BLaER1 (cell line): ENCODE results near the gene HAND1.

Source experiments
- H3K27ac ChIP-seq: shearing (Covaris generic); formaldehyde crosslinking; 2 replicates; pipeline ENCODE4 v1.8.1; 2022
- H3K27me3 ChIP-seq: shearing (Covaris generic); formaldehyde crosslinking; 2 replicates; pipeline ENCODE4 v1.8.1; 2022
- H3K36me3 ChIP-seq: shearing (Covaris generic); formaldehyde crosslinking; 2 replicates; pipeline ENCODE4 v1.8.1; 2022
- H3K4me1 ChIP-seq: shearing (Covaris generic); formaldehyde crosslinking; 2 replicates; pipeline ENCODE4 v1.8.1; 2022
- H3K4me2 ChIP-seq: shearing (Covaris generic); formaldehyde crosslinking; 2 replicates; pipeline ENCODE4 v1.8.1; 2022
- H3K4me3 ChIP-seq: shearing (Covaris generic); formaldehyde crosslinking; 2 replicates; pipeline ENCODE4 v1.8.1; 2022
- H3K9ac ChIP-seq: shearing (Covaris generic); formaldehyde crosslinking; 2 replicates; pipeline ENCODE4 v1.8.1; 2022
- H3K9me3 ChIP-seq: shearing (Covaris generic); formaldehyde crosslinking; 2 replicates; pipeline ENCODE4 v1.8.1; 2022
- H4K20me1 ChIP-seq: shearing (Covaris generic); formaldehyde crosslinking; 2 replicates; pipeline ENCODE4 v1.8.1; 2022
- Cebpa-rat ChIP-seq: shearing (Covaris generic); IDR thresholded peaks from 2 replicates; pipeline ENCODE4 v1.8.1; 2022

The HAND1 gene

DNA sequence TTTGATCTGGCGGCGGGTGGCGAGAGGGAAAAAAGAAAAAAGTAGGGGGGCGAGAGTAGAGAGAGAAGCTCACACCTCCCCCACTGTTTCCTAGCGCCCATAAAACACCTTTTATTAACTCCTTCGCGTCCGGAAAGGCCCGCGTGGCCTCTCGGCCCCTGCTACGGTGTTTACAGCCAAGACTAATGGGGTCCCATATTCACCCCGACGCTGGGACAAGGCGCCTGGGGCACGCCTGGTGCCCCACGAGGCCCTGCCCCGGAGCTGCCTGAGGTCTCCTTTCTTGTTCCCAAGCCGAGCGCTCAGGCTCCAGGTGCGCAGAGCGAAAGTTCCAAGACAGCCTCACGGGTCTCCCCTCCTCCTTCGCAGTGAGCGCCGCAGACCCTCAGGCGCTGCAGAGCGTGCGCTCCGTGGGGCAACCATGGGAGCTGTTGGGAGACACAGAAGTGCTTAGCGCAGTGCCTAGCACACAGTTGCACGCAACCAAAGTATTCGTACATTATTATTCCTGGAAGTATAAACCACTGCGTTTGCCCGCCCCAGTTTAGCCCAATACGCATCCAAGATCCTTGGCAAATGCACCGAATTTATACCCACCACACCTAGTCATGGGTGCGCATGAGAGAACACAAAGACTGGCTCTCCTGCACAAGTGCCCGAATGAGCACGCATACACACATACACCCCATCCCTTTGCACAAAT, 4.3 kb downstream of the HAND1 start:
- Histone ChIP-seq H3K9ac (no peak overlapping the region), H3K9me3 (peaks cover 44% of the 10 kb centered on the region), H3K27me3 (peaks cover 90% of the 10 kb centered on the region), H3K4me3 (no peak overlapping the region), H3K27ac (no peak overlapping the region), H3K4me2 (no peak overlapping the region), H3K36me3 (no peaks in the 10 kb centered on the region), H4K20me1 (peaks cover 60% of the 10 kb centered on the region), H3K4me1 (no peaks in the 10 kb centered on the region)
- no peak for TF ChIP-seq Cebpa-rat

DNA sequence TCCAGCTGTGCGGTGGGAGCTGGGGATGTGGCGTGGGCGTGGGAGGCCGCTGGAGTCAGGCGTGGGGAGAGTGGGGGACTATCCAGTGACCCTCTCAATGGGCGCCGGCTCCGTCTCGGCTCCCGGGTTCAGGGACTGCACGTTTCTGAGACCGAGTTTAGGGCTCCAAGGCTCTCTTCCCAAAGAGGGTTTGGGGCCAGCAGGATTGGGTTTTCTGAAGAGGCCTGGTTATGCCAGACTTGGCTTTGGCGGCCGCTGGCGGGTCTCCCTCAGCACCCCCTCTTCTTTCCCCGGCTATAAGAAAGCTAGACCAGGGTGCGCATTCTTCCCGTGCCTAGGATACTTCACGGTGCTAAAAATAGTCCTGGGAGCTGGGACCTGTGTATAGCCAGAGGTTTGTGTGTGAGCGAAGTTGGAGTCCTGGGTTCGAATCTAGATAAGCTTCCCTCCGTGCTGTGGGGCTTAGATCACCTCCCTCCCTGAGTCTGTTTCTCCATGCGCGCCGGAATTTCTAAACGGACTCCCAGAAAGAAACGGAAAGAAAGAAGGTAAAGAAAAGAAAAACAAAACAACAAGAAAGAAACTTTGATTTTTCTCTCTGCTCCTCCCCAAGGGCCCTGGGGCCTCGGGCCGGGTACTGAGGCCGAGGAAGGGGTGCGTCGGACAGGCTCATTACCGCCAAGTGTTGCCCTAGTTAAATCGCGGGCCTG, 5.0 kb downstream of the HAND1 start:
- Histone ChIP-seq H3K9ac (no peak overlapping the region), H3K27me3 (peaks cover 82% of the 10 kb centered on the region)

DNA sequence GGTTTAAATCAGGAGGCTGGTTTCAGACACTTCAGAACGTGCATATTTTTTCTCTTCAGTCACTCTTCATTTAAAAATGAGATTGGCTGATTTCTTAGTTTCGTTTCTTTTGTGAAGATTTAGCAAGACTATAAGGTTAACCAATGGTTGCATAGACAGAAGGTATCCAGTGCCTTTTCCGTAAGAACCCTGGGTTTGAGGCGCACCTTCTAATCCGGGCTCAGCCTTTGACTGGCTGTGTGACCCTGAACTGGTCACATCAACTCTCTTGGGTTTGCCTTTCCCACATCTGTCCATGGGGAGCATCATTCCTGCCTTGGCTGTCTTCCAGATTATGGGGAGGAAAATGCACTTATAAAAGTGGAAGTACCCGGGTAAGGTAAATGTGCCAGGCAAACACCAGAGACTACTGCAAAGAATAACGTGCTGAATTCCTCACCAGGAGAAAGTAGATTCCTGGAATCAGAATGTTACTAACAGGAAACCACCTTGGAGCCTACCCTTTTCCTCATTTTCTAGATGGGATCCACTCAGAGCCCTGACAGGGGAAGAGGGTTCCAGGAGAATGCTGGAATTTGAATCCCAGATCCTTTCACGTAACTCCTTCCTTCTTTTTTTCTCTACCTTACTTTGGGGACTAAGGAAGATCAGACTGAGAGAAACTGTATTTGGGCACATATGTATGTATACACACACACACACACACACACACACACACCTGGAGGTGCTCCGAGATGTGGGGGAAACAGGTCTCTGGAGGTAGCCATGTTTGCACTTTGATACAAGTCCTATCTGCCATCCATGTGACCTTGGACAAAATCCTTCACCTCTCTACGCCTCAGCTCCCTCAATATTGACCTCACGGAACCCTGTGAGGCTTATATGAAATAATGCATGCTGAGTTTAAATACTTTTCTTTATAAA, 6.8 kb downstream of the HAND1 start:
- no peak overlapping the region for H3K4me3 ChIP-seq
- peaks cover 64% of the 10 kb centered on the region for H3K27me3 ChIP-seq
- no peak overlapping the region for H3K4me2 ChIP-seq
- H3K9me3 ChIP-seq, result peaks cover 19% of the 10 kb centered on the region
- peaks cover 45% of the 10 kb centered on the region for H4K20me1 ChIP-seq
- no peaks in the 10 kb centered on the region for H3K36me3 ChIP-seq
- peaks cover 4% of the 10 kb centered on the region; the same call in 1 of the 2 replicates for H3K4me1 ChIP-seq
- no peak for TF ChIP-seq Cebpa-rat
- H3K27ac ChIP-seq, result no peak overlapping the region
- H3K9ac ChIP-seq, result no peak overlapping the region

More for the DNA sequence above, 5.0 kb downstream of the HAND1 start:
- peaks cover 37% of the 10 kb centered on the region for H3K9me3 ChIP-seq
- H3K4me3 ChIP-seq, result no peak overlapping the region
- TF ChIP-seq Cebpa-rat, result no peak
- H3K27ac ChIP-seq, result no peak overlapping the region
- H3K36me3 ChIP-seq, result no peaks in the 10 kb centered on the region
- no peak overlapping the region for H3K4me2 ChIP-seq
- H3K4me1 ChIP-seq, result peaks cover 2% of the 10 kb centered on the region; the same call in 1 of the 2 replicates
- peaks cover 59% of the 10 kb centered on the region for H4K20me1 ChIP-seq

DNA sequence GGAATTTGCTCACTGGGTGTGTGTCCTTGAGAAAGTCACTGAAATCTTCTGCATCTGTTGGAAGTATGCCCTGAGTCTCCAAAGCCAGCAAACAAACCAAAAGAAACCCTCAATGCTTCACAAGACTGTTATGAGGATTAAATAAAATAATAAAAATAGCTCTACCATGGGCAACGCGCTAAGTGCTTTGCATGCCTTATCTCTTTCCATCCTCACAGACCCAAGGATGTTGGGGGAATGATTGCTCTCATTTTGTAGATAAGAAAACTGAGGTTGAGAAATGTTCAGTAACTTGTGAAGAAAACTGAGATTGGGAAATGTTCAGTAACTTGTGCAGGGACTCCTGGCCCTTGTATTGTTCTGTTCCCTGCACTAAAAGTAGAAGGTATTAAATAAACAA, 7.9 kb downstream of the HAND1 start:
- no peak for TF ChIP-seq Cebpa-rat
- H3K27ac ChIP-seq, result no peak overlapping the region
- H4K20me1 ChIP-seq, result peaks cover 35% of the 10 kb centered on the region
- H3K4me3 ChIP-seq, result no peak overlapping the region
- peaks cover 54% of the 10 kb centered on the region for H3K27me3 ChIP-seq
- no peaks in the 10 kb centered on the region for H3K36me3 ChIP-seq
- H3K9me3 ChIP-seq, result peaks cover 8% of the 10 kb centered on the region; the same call in 1 of the 2 replicates
- H3K4me1 ChIP-seq, result peaks cover 4% of the 10 kb centered on the region; the same call in 1 of the 2 replicates
- no peak overlapping the region for H3K4me2 ChIP-seq
- H3K9ac ChIP-seq, result no peak overlapping the region

DNA sequence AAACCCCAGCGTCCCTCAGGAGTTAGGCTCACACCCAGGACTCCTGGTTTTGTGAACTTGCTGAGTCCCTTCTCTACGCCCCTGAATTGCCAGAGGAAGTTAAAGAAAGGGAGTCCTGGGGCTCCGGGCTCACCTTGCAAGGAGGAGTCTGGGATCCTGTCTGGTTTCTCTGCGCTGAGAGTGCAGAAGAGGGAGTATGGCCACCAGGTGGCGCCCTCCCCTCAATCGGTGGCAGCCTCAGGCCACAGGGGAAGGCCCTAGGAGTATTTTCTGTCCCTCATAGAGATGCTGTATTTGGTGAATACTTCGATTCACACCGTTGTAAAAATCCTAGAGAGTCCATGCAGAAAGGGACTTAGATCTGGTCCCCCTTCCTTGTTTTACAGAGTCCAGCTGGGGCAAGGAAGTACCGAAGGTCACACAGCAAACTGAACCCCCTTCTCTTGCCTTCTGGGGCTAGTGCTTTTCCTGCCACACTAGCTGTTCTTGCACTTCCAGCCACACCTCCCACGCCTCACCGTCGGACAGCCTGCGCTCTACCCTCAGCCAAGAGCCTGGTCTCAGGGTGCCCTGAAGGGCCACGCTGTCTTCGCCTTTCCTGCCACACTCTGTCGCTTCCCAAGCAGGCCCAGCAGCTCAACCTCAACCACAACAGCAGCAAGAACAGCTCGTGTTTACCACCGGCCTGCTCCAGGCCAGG, 10.2 kb downstream of the HAND1 start:
- Histone ChIP-seq H4K20me1 (peaks cover 11% of the 10 kb centered on the region), H3K4me3 (no peak overlapping the region), H3K36me3 (no peaks in the 10 kb centered on the region), H3K27me3 (peaks cover 30% of the 10 kb centered on the region), H3K9me3 (no peaks in the 10 kb centered on the region), H3K4me2 (no peak overlapping the region), H3K9ac (no peak overlapping the region), H3K4me1 (peaks cover 4% of the 10 kb centered on the region; the same call in 1 of the 2 replicates), H3K27ac (no peak overlapping the region)
- TF ChIP-seq Cebpa-rat, result no peak

DNA sequence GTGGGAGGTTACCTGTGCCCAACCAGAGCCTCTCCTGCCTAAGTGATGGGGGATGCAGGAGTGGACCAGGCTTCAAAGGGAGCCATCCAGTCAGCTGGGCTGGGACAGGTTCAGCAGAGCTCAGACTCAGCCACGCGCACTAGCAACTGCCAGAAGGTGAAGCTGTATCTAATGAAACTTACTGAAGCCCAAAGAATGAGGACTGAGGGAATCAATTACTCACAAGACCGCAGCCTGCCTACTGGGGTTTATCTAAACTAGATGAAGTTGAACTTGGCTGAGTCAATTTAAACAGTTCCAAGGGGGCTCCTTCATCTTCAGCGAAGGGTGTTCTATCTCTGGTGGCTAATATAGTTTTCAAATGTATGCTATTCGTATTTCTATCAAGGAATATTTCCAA, 11.4 kb downstream of the HAND1 start:
- Histone ChIP-seq H3K36me3 (no peaks in the 10 kb centered on the region), H3K9ac (no peak overlapping the region), H3K4me3 (no peak overlapping the region), H4K20me1 (peaks cover 5% of the 10 kb centered on the region), H3K4me1 (peaks cover 4% of the 10 kb centered on the region; the same call in 1 of the 2 replicates), H3K4me2 (no peak overlapping the region), H3K27me3 (peaks cover 19% of the 10 kb centered on the region), H3K9me3 (no peaks in the 10 kb centered on the region), H3K27ac (no peak overlapping the region)
- no peak for TF ChIP-seq Cebpa-rat

DNA sequence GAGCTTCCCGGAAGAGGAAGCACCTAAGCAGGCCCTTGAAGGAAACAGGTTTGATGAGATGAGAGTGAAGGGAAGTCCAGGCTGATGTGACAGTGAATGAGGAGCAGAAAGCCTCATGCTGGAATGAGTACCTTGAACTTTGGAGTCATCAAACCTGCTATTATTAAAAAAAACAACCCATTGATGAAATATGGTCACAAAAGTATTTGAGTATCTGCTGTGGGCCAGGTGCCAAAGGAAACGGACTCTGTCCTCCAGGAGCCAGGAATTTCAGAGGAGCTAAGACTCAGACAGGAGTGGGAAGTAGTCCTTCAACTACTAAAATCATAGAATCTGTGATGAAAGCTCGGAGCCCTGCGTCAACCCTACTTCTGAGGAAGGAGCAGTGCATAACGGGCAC, 11.9 kb downstream of the HAND1 start:
- Histone ChIP-seq H3K27me3 (peaks cover 14% of the 10 kb centered on the region), H4K20me1 (peaks cover 10% of the 10 kb centered on the region), H3K9me3 (no peaks in the 10 kb centered on the region), H3K4me2 (no peak overlapping the region), H3K27ac (no peak overlapping the region), H3K36me3 (no peaks in the 10 kb centered on the region), H3K9ac (no peak overlapping the region), H3K4me1 (peaks cover 4% of the 10 kb centered on the region; the same call in 1 of the 2 replicates), H3K4me3 (no peak overlapping the region)
- no peak for TF ChIP-seq Cebpa-rat

DNA sequence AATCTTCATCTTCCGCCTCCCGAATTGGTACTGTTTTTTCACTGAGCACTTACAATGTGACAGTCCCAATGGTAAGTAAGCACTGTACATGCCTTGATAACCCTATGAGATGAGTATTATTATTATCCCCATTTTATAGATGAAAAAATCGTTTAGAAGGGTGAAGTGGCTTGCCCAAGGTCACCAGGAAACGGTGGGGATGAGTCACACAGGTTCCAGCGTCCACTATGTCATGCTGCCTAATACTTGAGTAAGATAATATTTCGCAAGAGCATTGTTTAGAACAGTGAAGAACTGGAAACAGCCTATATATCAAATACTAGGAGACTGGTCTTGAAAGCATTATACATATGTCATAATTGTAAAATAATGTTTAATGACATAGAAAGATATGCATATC, 12.9 kb downstream of the HAND1 start:
- H3K9me3 ChIP-seq, result no peaks in the 10 kb centered on the region
- no peak for TF ChIP-seq Cebpa-rat
- peaks cover 19% of the 10 kb centered on the region for H4K20me1 ChIP-seq
- no peak overlapping the region for H3K4me2 ChIP-seq
- H3K4me3 ChIP-seq, result no peak overlapping the region
- no peak overlapping the region for H3K27ac ChIP-seq
- H3K9ac ChIP-seq, result no peak overlapping the region
- peaks cover 4% of the 10 kb centered on the region; the same call in 1 of the 2 replicates for H3K4me1 ChIP-seq
- peaks cover 4% of the 10 kb centered on the region for H3K27me3 ChIP-seq
- no peaks in the 10 kb centered on the region for H3K36me3 ChIP-seq

DNA sequence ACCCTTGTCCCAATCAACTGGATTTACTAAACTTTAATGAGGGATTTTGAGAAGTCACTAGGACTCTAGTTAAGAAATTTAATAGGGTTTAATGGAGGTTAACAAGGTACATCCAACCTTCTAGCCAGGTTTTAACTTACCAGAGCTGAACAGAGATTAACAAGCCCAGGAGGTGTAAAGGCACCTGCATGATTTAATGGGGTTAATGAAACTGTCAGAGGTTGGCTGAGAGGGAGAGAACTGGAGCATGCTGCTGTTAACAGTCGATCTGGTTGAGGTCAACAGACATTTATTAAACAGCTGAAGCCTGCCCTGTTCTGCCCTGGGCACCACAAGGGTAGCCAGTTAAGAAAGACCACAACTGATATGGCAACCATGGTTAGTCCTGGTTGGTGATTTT, 13.6 kb downstream of the HAND1 start:
- H3K36me3 ChIP-seq, result 0 out of 2 replicates have a peak, but pooled peaks cover 2% of the 10 kb centered on the region
- peaks cover 4% of the 10 kb centered on the region; the same call in 1 of the 2 replicates for H3K4me1 ChIP-seq
- H3K9me3 ChIP-seq, result no peaks in the 10 kb centered on the region
- no peak overlapping the region for H3K4me3 ChIP-seq
- no peak for TF ChIP-seq Cebpa-rat
- H3K27me3 ChIP-seq, result no peaks in the 10 kb centered on the region
- H3K9ac ChIP-seq, result no peak overlapping the region
- no peak overlapping the region for H3K27ac ChIP-seq
- H3K4me2 ChIP-seq, result no peak overlapping the region
- peaks cover 21% of the 10 kb centered on the region for H4K20me1 ChIP-seq
